ENCODE data around the gene CCN5.
"Not testable (repeated sequence)": the region's sequence is repeated elsewhere in the genome, so short reads cannot be mapped to it uniquely, and the experiment has no call there.

The CCN5 gene

GRCh38 chr20:44759595-44759994 is 44.4 kb downstream of the CCN5 start:
- TF ChIP-seq POLR2A (IDR thresholded peaks at IDR 0.05; ENCODE audit: low read depth, low read length) = no peak
- DNase-seq (ENCODE audit: insufficient read length, low spot score) = no peak
- no peak for FAIRE-seq

GRCh38 chr20:44761423-44761822 is 46.3 kb downstream of the CCN5 start:
- FAIRE-seq (no peak), DNase-seq (ENCODE audit: insufficient read length, low spot score) (no peak)
- TF ChIP-seq POLR2A (IDR thresholded peaks at IDR 0.05; ENCODE audit: low read depth, low read length) = no peak

- FAIRE-seq = no peak
- no peak for DNase-seq (ENCODE audit: insufficient read length, low spot score)
- no peak for TF ChIP-seq POLR2A (IDR thresholded peaks at IDR 0.05; ENCODE audit: low read depth, low read length)
Observed at GRCh38 chr20:44762466-44763140, 47.4 kb downstream of the CCN5 start.

GRCh38 chr20:44763798-44764197 is 48.6 kb downstream of the CCN5 start:
- DNase-seq (ENCODE audit: insufficient read length, low spot score); FAIRE-seq: not testable (repeated sequence)

GRCh38 chr20:44765091-44765490 is 49.9 kb downstream of the CCN5 start:
- no peak for TF ChIP-seq POLR2A (IDR thresholded peaks at IDR 0.05; ENCODE audit: low read depth, low read length)
- FAIRE-seq (no peak), DNase-seq (ENCODE audit: insufficient read length, low spot score) (no peak)

GRCh38 chr20:44765701-44766347 is 50.7 kb downstream of the CCN5 start:
- TF ChIP-seq POLR2A (IDR thresholded peaks at IDR 0.05; ENCODE audit: low read depth, low read length) = no peak
- FAIRE-seq (no peak), DNase-seq (ENCODE audit: insufficient read length, low spot score) (no peak)

GRCh38 chr20:44768256-44768655 is 53.1 kb downstream of the CCN5 start:
- TF ChIP-seq POLR2A (IDR thresholded peaks at IDR 0.05; ENCODE audit: low read depth, low read length) = no peak
- no peak for FAIRE-seq
- DNase-seq (ENCODE audit: insufficient read length, low spot score) = no peak

- no peak for DNase-seq (ENCODE audit: insufficient read length, low spot score)
- no peak for TF ChIP-seq POLR2A (IDR thresholded peaks at IDR 0.05; ENCODE audit: low read depth, low read length)
- FAIRE-seq = no peak
Observed at GRCh38 chr20:44768854-44769480, 53.8 kb downstream of the CCN5 start.

GRCh38 chr20:44769481-44769863 is 54.3 kb downstream of the CCN5 start:
- FAIRE-seq (no peak), DNase-seq (ENCODE audit: insufficient read length, low spot score) (no peak)
- TF ChIP-seq POLR2A (IDR thresholded peaks at IDR 0.05; ENCODE audit: low read depth, low read length) = no peak

GRCh38 chr20:44770484-44771171 is 55.5 kb downstream of the CCN5 start:
- no peak for DNase-seq (ENCODE audit: insufficient read length, low spot score)
- no peak for FAIRE-seq
- TF ChIP-seq POLR2A (IDR thresholded peaks at IDR 0.05; ENCODE audit: low read depth, low read length) = no peak

GRCh38 chr20:44771172-44771535 is 56.0 kb downstream of the CCN5 start:
- DNase-seq (ENCODE audit: insufficient read length, low spot score) (no peak), FAIRE-seq (no peak)
- no peak for TF ChIP-seq POLR2A (IDR thresholded peaks at IDR 0.05; ENCODE audit: low read depth, low read length)

- no peak for TF ChIP-seq POLR2A (IDR thresholded peaks at IDR 0.05; ENCODE audit: low read depth, low read length)
- DNase-seq (ENCODE audit: insufficient read length, low spot score) (no peak), FAIRE-seq (no peak)
Observed at GRCh38 chr20:44772636-44773035, 57.5 kb downstream of the CCN5 start.

- FAIRE-seq (no peak), DNase-seq (ENCODE audit: insufficient read length, low spot score) (no peak)
- TF ChIP-seq POLR2A (IDR thresholded peaks at IDR 0.05; ENCODE audit: low read depth, low read length) = no peak
Observed at GRCh38 chr20:44773070-44773829, 58.1 kb downstream of the CCN5 start.

- no peak for DNase-seq (ENCODE audit: insufficient read length, low spot score)
- no peak for TF ChIP-seq POLR2A (IDR thresholded peaks at IDR 0.05; ENCODE audit: low read depth, low read length)
- no peak for FAIRE-seq
Observed at GRCh38 chr20:44776980-44777379, 61.8 kb downstream of the CCN5 start.

Measured in H54 (cell line).